Mesothelial cell of epicardium (in vitro differentiated cells): ENCODE measurements around the gene ARHGAP18. TPM values are rescaled to one million over a fixed set of nuclear protein-coding genes. Genes with fewer than 3 reads are reported as not detected.

Experiments used
- DNase-seq, 2 experiments: peaks; one replicate each; pipeline ENCODE4 v3.0.0; 2021; ENCODE audit warnings: low spot score in 2 of 2; ENCODE audit not compliant: unreplicated experiment in 2 of 2
- H3K27ac Mint-ChIP-seq: 2 replicates; pipeline ENCODE4 v1.8.0; 2021; ENCODE audit warnings: mixed read lengths
- H3K27me3 Mint-ChIP-seq: 2 replicates; pipeline ENCODE4 v1.8.0; 2021; ENCODE audit warnings: low read depth, mixed read lengths
- H3K36me3 Mint-ChIP-seq: 2 replicates; pipeline ENCODE4 v1.8.0; 2021; ENCODE audit warnings: mixed read lengths
- H3K4me1 Mint-ChIP-seq: 2 replicates; pipeline ENCODE4 v1.8.0; 2021; ENCODE audit warnings: mixed read lengths
- H3K4me3 Mint-ChIP-seq: 2 replicates; pipeline ENCODE4 v1.8.0; 2021; ENCODE audit warnings: mild to moderate bottlenecking, moderate library complexity, mixed read lengths
- H3K9me3 Mint-ChIP-seq: 2 replicates; pipeline ENCODE4 v1.8.0; 2021; ENCODE audit warnings: mixed read lengths
- total RNA-seq: library from RNA; stranded (reverse); gene quantifications from 3 replicates; pipeline ENCODE4 v1.2.1, GENCODE V29; 2021
- TF ChIP-seq, protein P1 (sequence below): fragments of 200-600 bp; sonication (generic); IDR thresholded peaks from one replicate; pipeline ENCODE4 v1.5.0; 2021; ENCODE audit warnings: antibody characterized with exemption; ENCODE audit not compliant: unreplicated experiment

Gene ARHGAP18
- total RNA-seq, 1 donor from 2014 or later: 10.5 TPM

GRCh38 chr6:129631070-129631469 lies 78.9 kb downstream of the ARHGAP18 start:
- Mint-ChIP-seq H3K4me1 (peaks cover 6% of the 10 kb centered on the region), H3K27ac (no peak overlapping the region), H3K9me3 (no peaks in the 10 kb centered on the region), H3K27me3 (no peaks in the 10 kb centered on the region), H3K36me3 (peaks cover 13% of the 10 kb centered on the region), H3K4me3 (no peak overlapping the region)
- TF ChIP-seq, protein P1, sequence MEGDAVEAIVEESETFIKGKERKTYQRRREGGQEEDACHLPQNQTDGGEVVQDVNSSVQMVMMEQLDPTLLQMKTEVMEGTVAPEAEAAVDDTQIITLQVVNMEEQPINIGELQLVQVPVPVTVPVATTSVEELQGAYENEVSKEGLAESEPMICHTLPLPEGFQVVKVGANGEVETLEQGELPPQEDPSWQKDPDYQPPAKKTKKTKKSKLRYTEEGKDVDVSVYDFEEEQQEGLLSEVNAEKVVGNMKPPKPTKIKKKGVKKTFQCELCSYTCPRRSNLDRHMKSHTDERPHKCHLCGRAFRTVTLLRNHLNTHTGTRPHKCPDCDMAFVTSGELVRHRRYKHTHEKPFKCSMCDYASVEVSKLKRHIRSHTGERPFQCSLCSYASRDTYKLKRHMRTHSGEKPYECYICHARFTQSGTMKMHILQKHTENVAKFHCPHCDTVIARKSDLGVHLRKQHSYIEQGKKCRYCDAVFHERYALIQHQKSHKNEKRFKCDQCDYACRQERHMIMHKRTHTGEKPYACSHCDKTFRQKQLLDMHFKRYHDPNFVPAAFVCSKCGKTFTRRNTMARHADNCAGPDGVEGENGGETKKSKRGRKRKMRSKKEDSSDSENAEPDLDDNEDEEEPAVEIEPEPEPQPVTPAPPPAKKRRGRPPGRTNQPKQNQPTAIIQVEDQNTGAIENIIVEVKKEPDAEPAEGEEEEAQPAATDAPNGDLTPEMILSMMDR: no peak
- no peak for DNase-seq

DNA sequence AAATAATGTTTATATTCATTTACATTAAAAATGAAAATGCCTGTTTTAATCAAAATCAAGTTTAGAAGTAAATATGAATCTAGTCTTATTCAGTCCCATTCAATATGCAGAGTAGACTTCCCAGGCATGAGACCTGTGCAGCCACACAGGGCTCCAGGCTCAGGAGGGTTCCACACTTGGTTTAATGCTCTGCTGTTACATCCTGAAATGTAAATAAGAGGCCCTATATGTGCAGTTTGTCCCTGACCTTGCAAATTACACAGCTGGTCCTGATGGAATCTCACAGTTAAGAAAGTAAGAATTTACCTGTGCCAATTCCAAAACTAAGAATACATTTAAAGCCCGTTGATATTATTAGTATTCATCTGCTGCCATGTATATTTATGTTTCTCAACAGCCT lies 79.4 kb downstream of the ARHGAP18 start:
- Mint-ChIP-seq H3K4me3 (no peak overlapping the region), H3K4me1 (peaks cover 4% of the 10 kb centered on the region), H3K36me3 (peaks cover 13% of the 10 kb centered on the region), H3K9me3 (no peaks in the 10 kb centered on the region), H3K27ac (no peak overlapping the region), H3K27me3 (no peaks in the 10 kb centered on the region)
- no peak for DNase-seq
- TF ChIP-seq, protein P1: no peak

GRCh38 chr6:129628101-129628815 lies 81.7 kb downstream of the ARHGAP18 start:
- no peaks in the 10 kb centered on the region for H3K27me3 Mint-ChIP-seq
- H3K9me3 Mint-ChIP-seq: peaks cover 4% of the 10 kb centered on the region
- TF ChIP-seq, protein P1: no peak
- no peak overlapping the region for H3K4me3 Mint-ChIP-seq
- peaks cover 7% of the 10 kb centered on the region for H3K36me3 Mint-ChIP-seq
- peaks cover 4% of the 10 kb centered on the region for H3K4me1 Mint-ChIP-seq
- no peak overlapping the region for H3K27ac Mint-ChIP-seq
- DNase-seq: no peak

- Mint-ChIP-seq H3K4me1 (no peaks in the 10 kb centered on the region), H3K27ac (no peak overlapping the region), H3K36me3 (peaks cover 7% of the 10 kb centered on the region), H3K9me3 (peaks cover 4% of the 10 kb centered on the region), H3K4me3 (no peak overlapping the region), H3K27me3 (no peaks in the 10 kb centered on the region)
- TF ChIP-seq, protein P1: no peak
- DNase-seq: no peak
These were observed 85.5 kb downstream of the ARHGAP18 start for GRCh38 chr6:129624488-129624887.

DNA sequence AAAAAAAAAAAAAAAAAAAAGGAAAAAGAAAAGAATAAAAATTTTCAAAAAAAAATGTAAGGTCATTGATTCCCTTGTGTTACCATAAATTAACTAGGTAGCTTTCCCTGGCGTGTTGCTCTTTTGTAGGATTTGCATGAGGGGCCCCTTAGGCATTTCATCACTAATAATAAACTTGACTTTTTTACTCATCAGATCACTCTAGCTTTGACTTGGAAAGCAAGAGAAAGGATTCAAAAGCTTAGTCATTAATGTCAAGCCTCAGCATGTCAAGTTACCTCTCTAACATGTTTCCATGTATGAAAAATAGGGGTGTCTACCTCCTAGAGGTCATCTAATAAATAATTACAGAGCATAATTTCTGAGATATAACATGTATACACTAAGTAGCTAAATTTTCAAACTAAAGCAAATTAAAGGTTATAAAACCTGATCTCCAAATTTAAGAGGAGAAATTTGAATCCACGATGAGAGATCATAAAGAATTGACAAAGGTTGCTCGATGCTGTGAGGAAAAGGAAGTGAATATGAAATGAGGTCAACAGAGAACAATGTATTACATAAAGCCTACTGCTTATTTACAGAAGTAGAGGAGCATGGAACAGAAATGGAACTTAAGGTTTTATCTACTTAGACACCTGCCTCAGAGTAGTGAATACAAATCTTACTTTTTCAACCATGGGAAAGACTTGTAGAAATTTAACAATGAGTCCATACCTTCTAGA lies 86.8 kb downstream of the ARHGAP18 start:
- peaks cover 2% of the 10 kb centered on the region for H3K4me1 Mint-ChIP-seq
- TF ChIP-seq, protein P1: no peak
- H3K4me3 Mint-ChIP-seq: no peak overlapping the region
- DNase-seq: no peak
- peaks cover 10% of the 10 kb centered on the region for H3K36me3 Mint-ChIP-seq
- H3K27ac Mint-ChIP-seq: no peak overlapping the region
- H3K9me3 Mint-ChIP-seq: peaks cover 9% of the 10 kb centered on the region
- no peaks in the 10 kb centered on the region for H3K27me3 Mint-ChIP-seq
